Activated CD4-positive, alpha-beta T cell treated with anti-CD3 and anti-CD28 coated beads, Interleukin-2, amount 10 ng/mL, durations not matched to agents 7 days and 5 days (primary cell): ENCODE results near the gene NAA80. TPM values are rescaled to one million over a fixed set of nuclear protein-coding genes. Genes with fewer than 3 reads are reported as not detected.

ENCODE experiments used
- CTCF ChIA-PET: fragments of 350-600 bp; sonication (Branson Sonifier 250); formaldehyde crosslinking; loops from one replicate; lab custom pipeline; 2021; ENCODE audit warnings: antibody characterized with exemption; lab: Charles Lee
- POLR2A ChIA-PET: fragments of 350-600 bp; sonication (Branson Sonifier 250); formaldehyde crosslinking; loops from one replicate; lab custom pipeline; 2021; ENCODE audit warnings: antibody characterized with exemption; lab: Charles Lee
- DNase-seq: peaks from one replicate; pipeline ENCODE4 v3.0.0-alpha.2; 2020
- H3K27ac Mint-ChIP-seq: one replicate; pipeline ENCODE4 v1.8.0; 2021; ENCODE audit warnings: mild to moderate bottlenecking, moderate library complexity, mixed read lengths
- H3K27me3 Mint-ChIP-seq: one replicate; pipeline ENCODE4 v1.8.0; 2021; ENCODE audit warnings: mixed read lengths
- H3K36me3 Mint-ChIP-seq: one replicate; pipeline ENCODE4 v1.8.0; 2021; ENCODE audit warnings: low read depth, mixed read lengths
- H3K4me1 Mint-ChIP-seq: one replicate; pipeline ENCODE4 v1.8.0; 2021; ENCODE audit warnings: mixed read lengths
- H3K4me3 Mint-ChIP-seq: one replicate; pipeline ENCODE4 v1.8.0; 2021; ENCODE audit warnings: mild to moderate bottlenecking, moderate library complexity, mixed read lengths
- H3K9me3 Mint-ChIP-seq: one replicate; pipeline ENCODE4 v1.8.0; 2021; ENCODE audit warnings: mixed read lengths
- total RNA-seq, 2 experiments: library from RNA; stranded (reverse); gene quantifications; one replicate each; pipeline ENCODE4 v1.2.3, GENCODE V29; 2021

NAA80 gene
- total RNA-seq, 2 experiments from 2014 or later = 28.9 to 31.7 TPM

GRCh38 chr3:50270422-50271224 is 28.6 kb downstream of the NAA80 start:
- POLR2A ChIA-PET = no interaction called here

GRCh38 chr3:50269977-50270413 is 29.2 kb downstream of the NAA80 start:
- no peaks in the 10 kb centered on the region for H3K9me3 Mint-ChIP-seq
- H3K4me1 Mint-ChIP-seq = peaks cover 23% of the 10 kb centered on the region
- no peaks in the 10 kb centered on the region for H3K36me3 Mint-ChIP-seq
- no peak overlapping the region for H3K27ac Mint-ChIP-seq
- POLR2A ChIA-PET = no interaction called here
- CTCF ChIA-PET = interaction anchor here (0.5 to 2.6 kb wide), 4 partner anchors 9 to 76 kb away, joined by 3 to 11 read pairs (median 8); no protein-coding TSS in a partner anchor
- H3K4me3 Mint-ChIP-seq = no peak overlapping the region
- peaks cover 33% of the 10 kb centered on the region for H3K27me3 Mint-ChIP-seq
- no peak for DNase-seq

More at GRCh38 chr3:50270422-50271224, 28.6 kb downstream of the NAA80 start:
- CTCF ChIA-PET = interaction anchor here (0.5 to 2.6 kb wide), 9 partner anchors 9 to 76 kb away, joined by 3 to 11 read pairs (median 6); partner anchors contain the start of gene GNAI2
- Mint-ChIP-seq H3K9me3 (no peaks in the 10 kb centered on the region), H3K36me3 (no peaks in the 10 kb centered on the region), H3K27ac (no peak overlapping the region), H3K27me3 (peaks cover 40% of the 10 kb centered on the region), H3K4me1 (peaks cover 29% of the 10 kb centered on the region), H3K4me3 (no peak overlapping the region)
- DNase-seq = no peak

- Mint-ChIP-seq H3K27me3 (peaks cover 30% of the 10 kb centered on the region), H3K4me1 (peaks cover 20% of the 10 kb centered on the region), H3K36me3 (no peaks in the 10 kb centered on the region), H3K4me3 (no peak overlapping the region), H3K9me3 (no peaks in the 10 kb centered on the region), H3K27ac (no peak overlapping the region)
- DNase-seq = no peak
- ChIA-PET CTCF (no interaction called here), POLR2A (no interaction called here)
These were observed 29.7 kb downstream of the NAA80 start for GRCh38 chr3:50269460-50269859.

- ChIA-PET POLR2A (interaction anchor here (0.7 kb wide), 1 partner anchor 28 kb away, joined by 5 read pairs; no protein-coding TSS in a partner anchor), CTCF (interaction anchor here (1.3 to 13.7 kb wide), 3 partner anchors 19 to 74 kb away, joined by 4 to 143 read pairs (median 8); no protein-coding TSS in a partner anchor)
- H3K4me3 Mint-ChIP-seq = no peak within 1 kb of the TSS
- H3K27ac Mint-ChIP-seq = no peak within 1 kb of the TSS
- no peaks in the 10 kb centered on the region for H3K9me3 Mint-ChIP-seq
- H3K27me3 Mint-ChIP-seq = peaks cover 24% of the 10 kb centered on the region
- no peak for DNase-seq
- H3K4me1 Mint-ChIP-seq = peaks cover 14% of the 10 kb centered on the region
- no peaks in the 10 kb centered on the region for H3K36me3 Mint-ChIP-seq
These were observed 30.3 kb downstream of the NAA80 start, which contains the start of gene SEMA3B for GRCh38 chr3:50268703-50269451. Gene SEMA3B (plus strand): TSS chr3:50269147. CDS start chr3:50269241, 94 bp downstream.

- Mint-ChIP-seq H3K27me3 (peaks cover 23% of the 10 kb centered on the region), H3K36me3 (no peaks in the 10 kb centered on the region), H3K9me3 (no peaks in the 10 kb centered on the region), H3K4me1 (peaks cover 13% of the 10 kb centered on the region), H3K4me3 (no peak overlapping the region), H3K27ac (no peak overlapping the region)
- ChIA-PET POLR2A (no interaction called here), CTCF (interaction anchor here (1.3 to 13.7 kb wide), 3 partner anchors 18 to 74 kb away, joined by 4 to 143 read pairs (median 8); no protein-coding TSS in a partner anchor)
- DNase-seq = no peak
These were observed 30.9 kb downstream of the NAA80 start for GRCh38 chr3:50268276-50268675.

- Mint-ChIP-seq H3K4me3 (no peak overlapping the region), H3K4me1 (peaks cover 7% of the 10 kb centered on the region), H3K36me3 (no peaks in the 10 kb centered on the region), H3K9me3 (no peaks in the 10 kb centered on the region), H3K27me3 (peaks cover 18% of the 10 kb centered on the region), H3K27ac (no peak overlapping the region)
- ChIA-PET CTCF (interaction anchor here (0.6 to 13.7 kb wide), 10 partner anchors 9 to 449 kb away, joined by 3 to 143 read pairs (median 4); no protein-coding TSS in a partner anchor), POLR2A (no interaction called here)
- no peak for DNase-seq
These were observed 31.8 kb downstream of the NAA80 start for GRCh38 chr3:50267280-50267913.

GRCh38 chr3:50266836-50267235 is 32.4 kb downstream of the NAA80 start:
- POLR2A ChIA-PET = no interaction called here
- H3K4me1 Mint-ChIP-seq = peaks cover 6% of the 10 kb centered on the region
- no peak overlapping the region for H3K27ac Mint-ChIP-seq
- H3K9me3 Mint-ChIP-seq = no peaks in the 10 kb centered on the region
- no peak overlapping the region for H3K4me3 Mint-ChIP-seq
- H3K36me3 Mint-ChIP-seq = no peaks in the 10 kb centered on the region
- no peak for DNase-seq
- peaks cover 18% of the 10 kb centered on the region for H3K27me3 Mint-ChIP-seq
- CTCF ChIA-PET = interaction anchor here (0.6 to 13.7 kb wide), 10 partner anchors 9 to 449 kb away, joined by 3 to 143 read pairs (median 5); no protein-coding TSS in a partner anchor

GRCh38 chr3:50266017-50266416 is 33.2 kb downstream of the NAA80 start:
- POLR2A ChIA-PET = no interaction called here
- CTCF ChIA-PET = interaction anchor here (1.3 to 13.7 kb wide), 4 partner anchors 10 to 72 kb away, joined by 5 to 143 read pairs (median 6); no protein-coding TSS in a partner anchor
- no peaks in the 10 kb centered on the region for H3K4me1 Mint-ChIP-seq
- no peaks in the 10 kb centered on the region for H3K9me3 Mint-ChIP-seq
- no peak overlapping the region for H3K27ac Mint-ChIP-seq
- H3K4me3 Mint-ChIP-seq = no peak overlapping the region
- no peaks in the 10 kb centered on the region for H3K36me3 Mint-ChIP-seq
- H3K27me3 Mint-ChIP-seq = peaks cover 18% of the 10 kb centered on the region
- DNase-seq = no peak

- Mint-ChIP-seq H3K27ac (no peak overlapping the region), H3K9me3 (no peaks in the 10 kb centered on the region), H3K4me1 (no peaks in the 10 kb centered on the region), H3K27me3 (peaks cover 18% of the 10 kb centered on the region), H3K36me3 (no peaks in the 10 kb centered on the region), H3K4me3 (no peak overlapping the region)
- ChIA-PET CTCF (interaction anchor here (1.3 to 13.7 kb wide), 2 partner anchors 15 to 72 kb away, joined by 7 to 143 read pairs; no protein-coding TSS in a partner anchor), POLR2A (no interaction called here)
- no peak for DNase-seq
These were observed 33.6 kb downstream of the NAA80 start for GRCh38 chr3:50265571-50265970.

- H3K9me3 Mint-ChIP-seq = no peaks in the 10 kb centered on the region
- H3K4me1 Mint-ChIP-seq = no peaks in the 10 kb centered on the region
- POLR2A ChIA-PET = interaction anchor here (0.6 kb wide), 1 partner anchor 38 kb away, joined by 5 read pairs; no protein-coding TSS in a partner anchor
- CTCF ChIA-PET = interaction anchor here (1.0 to 13.7 kb wide), 3 partner anchors 9 to 70 kb away, joined by 3 to 143 read pairs (median 5); no protein-coding TSS in a partner anchor
- DNase-seq = no peak
- H3K27ac Mint-ChIP-seq = no peak overlapping the region
- H3K36me3 Mint-ChIP-seq = no peaks in the 10 kb centered on the region
- peaks cover 18% of the 10 kb centered on the region for H3K27me3 Mint-ChIP-seq
- H3K4me3 Mint-ChIP-seq = no peak overlapping the region
These were observed 34.2 kb downstream of the NAA80 start for GRCh38 chr3:50264964-50265485.

GRCh38 chr3:50264383-50264963 is 34.7 kb downstream of the NAA80 start:
- peaks cover 18% of the 10 kb centered on the region for H3K27me3 Mint-ChIP-seq
- ChIA-PET POLR2A (interaction anchor here (0.6 kb wide), 1 partner anchor 38 kb away, joined by 5 read pairs; no protein-coding TSS in a partner anchor), CTCF (interaction anchor here (0.6 to 13.7 kb wide), 6 partner anchors 8 to 70 kb away, joined by 3 to 143 read pairs (median 4); no protein-coding TSS in a partner anchor)
- DNase-seq = no peak
- no peaks in the 10 kb centered on the region for H3K9me3 Mint-ChIP-seq
- H3K36me3 Mint-ChIP-seq = no peaks in the 10 kb centered on the region
- no peak overlapping the region for H3K27ac Mint-ChIP-seq
- H3K4me3 Mint-ChIP-seq = no peak overlapping the region
- peaks cover 3% of the 10 kb centered on the region for H3K4me1 Mint-ChIP-seq
